OCI-LY7 (cell line): ENCODE results near the gene SUN2.

Source experiments
- CTCF ChIP-seq: fragments of 200-600 bp; sonication (generic); conservative IDR thresholded peaks from 2 replicates; pipeline ENCODE4 v1.5.1; 2014; ENCODE audit warnings: mild to moderate bottlenecking, antibody characterized with exemption, low read length, moderate library complexity, mixed read lengths
- EZH2phosphoT487 ChIP-seq: fragments of 200-600 bp; sonication (generic); IDR thresholded peaks from 2 replicates; pipeline ENCODE4 v1.6.1; 2018; ENCODE audit warnings: low read depth, borderline replicate concordance, mild to moderate bottlenecking, mixed run types, antibody characterized with exemption, low read length, moderate library complexity, mixed read lengths

- no peak for TF ChIP-seq CTCF
- TF ChIP-seq EZH2phosphoT487, result no peak
Measured at GRCh38 chr22:38739300-38740055, 16.3 kb downstream of the SUN2 start.
